Activated T-helper 1 cell treated with anti-CD3 and anti-CD28 coated beads, Interleukin-12 subunit alpha, Interleukin-12 subunit beta, Interleukin-2, Interleukin-4 antibody, amounts not matched to agents 30 ng/mL and 10 ng/mL and 1 ng/mL, durations not matched to agents 14 hours and 24 hours and 36 hours (primary cell): ENCODE measurements around the gene MST1R. TPM values are rescaled to one million over a fixed set of nuclear protein-coding genes. Genes with fewer than 3 reads are reported as not detected.
"Not testable (repeated sequence)": the region's sequence is repeated elsewhere in the genome, so short reads cannot be mapped to it uniquely, and the experiment has no call there.

Experiments
- DNase-seq: peaks from one replicate; pipeline ENCODE4 v3.0.0; 2021; ENCODE audit warnings: low spot score
- H3K27ac Mint-ChIP-seq: one replicate; pipeline ENCODE4 v1.8.0; 2021; ENCODE audit warnings: mild to moderate bottlenecking, mixed read lengths
- H3K27me3 Mint-ChIP-seq: one replicate; pipeline ENCODE4 v1.8.0; 2022; ENCODE audit warnings: mild to moderate bottlenecking, moderate library complexity, mixed read lengths; ENCODE audit not compliant: insufficient read depth
- H3K36me3 Mint-ChIP-seq: one replicate; pipeline ENCODE4 v1.8.0; 2021; ENCODE audit warnings: low read depth, mixed read lengths
- H3K4me1 Mint-ChIP-seq: one replicate; pipeline ENCODE4 v1.8.0; 2021; ENCODE audit warnings: low read depth, mixed read lengths
- H3K4me3 Mint-ChIP-seq: one replicate; pipeline ENCODE4 v1.8.0; 2021; ENCODE audit warnings: mild to moderate bottlenecking, moderate library complexity, mixed read lengths
- H3K9me3 Mint-ChIP-seq: one replicate; pipeline ENCODE4 v1.8.0; 2021; ENCODE audit warnings: mixed read lengths
- intact Hi-C: fragments of 100-400 bp; cut with micrococcal nuclease; formaldehyde crosslinking; loops from one replicate; pipeline ENCODE4 v1.15.1; 2024
- total RNA-seq: library from RNA; stranded (reverse); gene quantifications from 2 replicates; pipeline ENCODE4 v1.2.3, GENCODE V29; 2022

MST1R gene
- total RNA-seq, 1 donor from 2014 or later = 1.6 TPM

DNA sequence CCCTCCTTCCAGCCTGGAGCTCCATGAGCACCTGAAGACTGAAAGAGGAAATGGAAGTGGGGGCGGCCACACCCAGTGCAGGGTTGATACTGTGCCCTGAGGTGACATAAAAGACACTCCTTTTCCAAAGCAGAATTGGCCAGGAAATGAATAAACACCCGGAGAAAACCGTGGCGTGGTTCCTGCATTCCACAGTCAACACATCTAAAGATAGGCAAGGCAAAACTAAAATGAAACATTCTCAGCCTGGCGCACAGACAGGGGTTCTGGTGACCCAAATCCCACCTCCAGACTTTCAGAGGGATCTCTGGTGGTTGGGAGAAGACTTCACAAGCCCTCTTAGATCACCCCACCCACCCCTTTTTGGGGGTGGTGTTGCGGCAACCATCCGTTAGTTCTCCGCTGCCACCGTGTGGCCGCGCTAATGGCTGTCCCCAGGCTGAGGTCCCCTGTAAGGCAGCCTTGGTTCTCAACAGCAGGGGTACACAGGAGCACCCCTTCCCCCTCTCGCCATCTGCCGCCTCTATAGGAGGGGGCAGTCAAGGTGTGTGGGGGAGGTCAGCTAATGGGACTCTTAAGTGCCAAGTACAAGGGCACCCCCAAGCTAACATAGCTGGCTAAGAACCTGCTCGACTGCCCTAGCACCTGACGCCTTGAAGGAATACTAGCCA, 2.5 kb upstream of the MST1R start:
- intact Hi-C loops = loop anchor here (1.0 kb wide), 3 partner anchors 34 to 203 kb away; partner anchors contain the start of gene RBM6
- Mint-ChIP-seq H3K4me3 (peak overlapping the region; percentile 16), H3K36me3 (peaks cover 8% of the 10 kb centered on the region), H3K4me1 (peaks cover 32% of the 10 kb centered on the region), H3K27ac (peak overlapping the region; percentile 57), H3K9me3 (no peaks in the 10 kb centered on the region), H3K27me3 (no peaks in the 10 kb centered on the region)
- DNase-seq = peak; percentile 29

DNA sequence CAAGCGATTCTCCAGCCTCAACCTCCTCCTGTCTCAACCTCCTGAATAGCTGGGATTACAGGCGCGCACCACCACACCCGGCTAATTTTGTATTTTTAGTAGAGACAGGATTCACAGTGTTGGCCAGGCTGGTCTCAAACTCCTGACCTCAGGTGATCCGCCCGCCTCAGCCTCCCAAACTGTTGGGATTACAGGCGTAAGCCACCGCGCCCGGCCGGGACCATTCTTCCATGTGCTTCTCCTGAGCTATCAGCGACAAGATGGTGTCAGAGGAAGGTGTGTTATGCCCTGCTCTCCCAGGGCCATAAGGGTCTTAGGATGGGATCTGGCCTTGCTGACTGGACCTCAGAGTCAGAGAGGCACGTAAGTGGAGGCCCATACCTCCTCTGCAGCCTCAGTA, 775 bp upstream of the MST1R start:
- H3K36me3 Mint-ChIP-seq = not testable (repeated sequence)
- H3K4me3 Mint-ChIP-seq = peak overlapping the region; percentile 86
- intact Hi-C loops = loop anchor here (5.0 kb wide), 2 partner anchors 117 to 367 kb away; partner anchors contain the start of gene IP6K1

DNA sequence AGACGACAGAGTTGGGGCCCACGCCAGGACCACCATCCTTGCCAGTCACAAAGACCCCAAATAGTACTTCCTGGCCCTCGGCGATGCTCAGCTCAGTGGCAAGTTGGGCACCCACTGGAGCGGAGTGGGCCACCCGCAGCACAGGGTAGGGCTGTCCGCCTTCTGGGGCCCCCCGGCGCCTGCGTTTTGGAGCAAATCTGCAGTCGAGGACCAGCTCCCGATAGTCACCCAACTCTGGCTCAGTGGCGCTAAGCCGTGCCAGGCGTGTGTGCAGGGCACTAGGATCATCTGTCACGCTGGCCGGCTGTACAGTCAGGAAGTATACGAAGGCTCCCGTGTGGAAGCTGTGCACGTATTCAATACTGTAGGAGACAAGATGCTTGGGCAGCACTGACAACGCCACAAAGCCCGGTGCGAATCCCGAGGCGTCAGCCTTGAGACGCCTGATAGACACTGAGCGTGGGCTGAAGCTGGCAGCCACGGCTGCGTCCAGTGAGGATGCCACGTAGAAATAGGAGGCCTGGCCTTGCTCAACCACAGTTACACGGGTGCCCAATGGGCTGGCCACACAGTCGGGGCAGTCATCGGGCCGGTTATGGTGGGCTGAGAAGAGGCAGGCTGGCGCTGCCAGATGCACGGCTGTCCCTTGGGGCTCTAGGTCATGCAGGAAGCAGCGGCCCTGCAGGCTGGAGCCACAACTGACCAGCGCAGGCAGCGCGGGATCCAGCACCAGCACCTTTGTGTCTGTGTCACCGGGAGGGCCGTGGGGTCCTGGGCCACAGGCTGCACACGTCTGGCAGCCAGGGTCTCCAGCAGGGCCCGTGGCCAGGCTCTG, 945 bp downstream of the MST1R start:
- no peak for DNase-seq
- intact Hi-C loops = loop anchor here (1.0 to 5.0 kb wide), 5 partner anchors 27 to 397 kb away; partner anchors contain the start of genes HYAL3, IP6K1, MON1A and NAA80
- Mint-ChIP-seq H3K27me3 (no peaks in the 10 kb centered on the region), H3K36me3 (peaks cover 2% of the 10 kb centered on the region), H3K4me3 (no peak overlapping the region), H3K9me3 (no peaks in the 10 kb centered on the region), H3K27ac (no peak overlapping the region), H3K4me1 (peaks cover 32% of the 10 kb centered on the region)

More for the DNA sequence above, 775 bp upstream of the MST1R start:
- not testable (repeated sequence) for H3K27ac Mint-ChIP-seq, H3K27me3 Mint-ChIP-seq, DNase-seq, H3K9me3 Mint-ChIP-seq
- peaks cover 32% of the 10 kb centered on the region for H3K4me1 Mint-ChIP-seq

DNA sequence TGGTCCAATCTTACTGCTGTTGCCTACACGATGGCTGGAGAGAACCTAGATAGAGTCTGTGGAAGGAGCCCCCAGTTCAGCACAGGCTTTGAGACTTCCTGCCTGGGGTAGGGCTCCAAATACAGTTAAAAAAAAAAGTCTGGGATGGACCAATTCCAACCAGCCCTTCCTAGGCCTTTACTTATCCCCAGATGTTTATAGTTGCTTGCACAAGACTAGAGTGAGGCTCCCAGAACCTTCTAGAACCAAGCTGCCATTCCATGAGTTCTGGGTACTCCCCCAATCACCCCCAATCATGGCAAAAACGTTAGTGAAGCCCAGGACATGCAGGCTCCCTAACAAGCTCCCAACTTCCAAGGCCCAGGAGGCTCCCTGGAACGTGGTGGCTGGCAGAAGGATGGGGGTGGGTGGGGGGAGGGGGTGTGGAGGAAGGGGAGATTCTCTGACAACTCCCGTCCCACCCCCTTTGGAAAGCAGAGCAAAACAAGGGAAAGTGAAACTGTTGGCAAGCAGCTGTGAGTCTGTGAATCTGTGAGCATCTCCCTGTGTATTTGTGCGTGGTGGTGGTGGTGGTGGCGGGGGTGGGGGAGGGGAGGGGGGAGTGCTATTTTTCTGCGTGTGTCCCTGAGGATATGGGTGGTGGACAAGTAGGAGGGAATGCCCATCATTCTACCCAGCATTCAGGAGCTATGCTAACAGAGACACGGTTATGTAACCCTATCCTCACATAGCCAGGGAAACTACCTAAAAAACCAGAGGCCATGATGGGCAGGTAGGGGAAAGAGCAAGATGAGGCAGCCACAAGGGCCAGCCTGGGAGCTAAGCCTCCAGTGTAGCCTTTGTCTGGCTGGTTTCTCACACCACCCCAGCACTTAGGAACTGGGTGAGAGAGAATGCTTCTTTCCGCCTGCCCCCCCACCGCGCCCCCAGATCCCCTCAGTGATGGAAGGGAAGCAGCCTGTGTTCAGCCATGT, 2.0 kb downstream of the MST1R start:
- H3K36me3 Mint-ChIP-seq = peaks cover 2% of the 10 kb centered on the region
- no peaks in the 10 kb centered on the region for H3K27me3 Mint-ChIP-seq
- intact Hi-C loops = loop anchor here (5.0 kb wide), 2 partner anchors 114 to 364 kb away; partner anchors contain the start of gene IP6K1
- no peaks in the 10 kb centered on the region for H3K9me3 Mint-ChIP-seq
- no peak overlapping the region for H3K27ac Mint-ChIP-seq
- DNase-seq = no peak
- no peak overlapping the region for H3K4me3 Mint-ChIP-seq
- H3K4me1 Mint-ChIP-seq = peaks cover 24% of the 10 kb centered on the region

DNA sequence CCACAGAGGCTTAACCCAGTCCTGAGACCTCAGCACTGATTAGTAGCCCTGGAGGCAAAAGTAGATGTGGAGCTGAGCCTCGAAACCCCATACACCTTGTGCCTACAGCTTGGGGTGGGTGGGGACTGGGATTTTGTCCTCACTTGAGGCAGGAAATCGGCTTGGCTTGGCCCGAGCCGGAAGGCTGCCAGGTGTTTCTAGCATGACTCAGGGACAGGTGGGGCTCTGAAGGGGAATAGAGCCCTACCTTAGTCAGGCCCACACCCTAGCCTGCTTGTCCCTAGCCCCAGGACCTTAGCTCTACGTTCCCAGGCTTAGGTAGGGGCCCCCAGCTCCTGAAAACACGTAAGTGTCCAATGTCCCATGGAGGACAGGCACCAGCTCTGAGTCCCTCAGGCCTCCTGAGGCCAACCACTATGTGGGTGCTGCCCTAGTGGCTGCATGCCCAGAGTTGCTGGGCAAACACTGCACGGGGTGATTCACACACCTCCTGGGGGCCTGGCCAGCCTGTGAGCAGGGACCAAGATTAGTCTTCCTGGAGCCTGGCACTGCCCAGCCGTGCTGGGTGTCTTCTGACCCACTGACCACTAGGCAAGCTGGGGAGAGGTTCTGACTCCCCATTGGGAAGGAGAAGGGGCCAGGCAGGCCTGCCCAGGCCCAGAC, 3.1 kb downstream of the MST1R start:
- no peaks in the 10 kb centered on the region for H3K27me3 Mint-ChIP-seq
- no peaks in the 10 kb centered on the region for H3K9me3 Mint-ChIP-seq
- H3K36me3 Mint-ChIP-seq = peaks cover 2% of the 10 kb centered on the region
- no peak overlapping the region for H3K27ac Mint-ChIP-seq
- DNase-seq = no peak
- H3K4me1 Mint-ChIP-seq = peaks cover 14% of the 10 kb centered on the region
- intact Hi-C loops = loop anchor here (5.0 kb wide), 2 partner anchors 113 to 363 kb away; partner anchors contain the start of gene IP6K1
- H3K4me3 Mint-ChIP-seq = no peak overlapping the region

DNA sequence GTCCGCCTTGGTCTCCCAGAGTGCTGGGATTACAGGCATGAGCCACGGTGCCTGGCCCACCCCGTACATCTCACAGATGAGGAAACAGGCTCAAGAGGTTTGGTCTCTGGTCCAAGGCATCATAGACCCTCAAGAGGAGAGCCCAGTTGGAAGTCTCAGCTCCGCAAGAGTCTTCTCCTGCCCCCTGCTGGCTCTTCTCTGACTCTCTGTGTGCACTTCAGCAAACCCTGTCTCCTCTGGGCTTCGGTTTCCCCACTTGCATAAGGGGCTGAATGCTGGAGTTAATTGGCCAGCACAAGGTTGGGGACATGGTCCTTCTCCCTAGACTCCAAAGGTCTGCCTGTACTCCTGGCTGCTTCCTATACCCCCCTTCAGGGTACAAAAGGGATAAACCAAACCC, 3.9 kb downstream of the MST1R start:
- intact Hi-C loops = loop anchor here (5.0 kb wide), 2 partner anchors 113 to 363 kb away; partner anchors contain the start of gene IP6K1
- no peak overlapping the region for H3K27ac Mint-ChIP-seq
- no peak for DNase-seq
- H3K27me3 Mint-ChIP-seq = no peaks in the 10 kb centered on the region
- H3K4me1 Mint-ChIP-seq = peaks cover 8% of the 10 kb centered on the region
- no peak overlapping the region for H3K4me3 Mint-ChIP-seq
- H3K9me3 Mint-ChIP-seq = no peaks in the 10 kb centered on the region
- peaks cover 2% of the 10 kb centered on the region for H3K36me3 Mint-ChIP-seq

DNA sequence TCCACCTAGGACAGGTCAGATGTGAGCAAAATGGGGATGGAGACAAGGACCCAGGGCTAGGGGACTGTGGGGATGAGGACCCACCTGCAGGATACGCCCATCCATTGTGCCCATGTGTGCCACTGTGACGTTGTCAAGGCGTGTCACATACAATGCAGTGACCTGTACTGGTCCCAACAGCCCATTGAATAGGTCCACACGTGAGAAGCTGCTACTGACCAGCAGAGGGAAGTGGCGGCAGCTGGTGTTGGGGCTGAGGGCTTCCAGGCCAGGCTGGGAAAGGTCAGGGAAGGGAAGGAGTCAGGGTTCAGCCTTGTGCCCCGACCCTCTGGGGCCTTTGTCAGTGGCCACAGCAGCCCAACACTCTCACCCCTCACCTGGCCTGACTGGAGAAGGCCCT, 4.7 kb downstream of the MST1R start:
- Mint-ChIP-seq H3K27ac (no peak overlapping the region), H3K4me3 (no peak overlapping the region), H3K9me3 (no peaks in the 10 kb centered on the region), H3K4me1 (peaks cover 3% of the 10 kb centered on the region), H3K27me3 (no peaks in the 10 kb centered on the region), H3K36me3 (peaks cover 1% of the 10 kb centered on the region)
- intact Hi-C loops = no loop called here
- DNase-seq = no peak

DNA sequence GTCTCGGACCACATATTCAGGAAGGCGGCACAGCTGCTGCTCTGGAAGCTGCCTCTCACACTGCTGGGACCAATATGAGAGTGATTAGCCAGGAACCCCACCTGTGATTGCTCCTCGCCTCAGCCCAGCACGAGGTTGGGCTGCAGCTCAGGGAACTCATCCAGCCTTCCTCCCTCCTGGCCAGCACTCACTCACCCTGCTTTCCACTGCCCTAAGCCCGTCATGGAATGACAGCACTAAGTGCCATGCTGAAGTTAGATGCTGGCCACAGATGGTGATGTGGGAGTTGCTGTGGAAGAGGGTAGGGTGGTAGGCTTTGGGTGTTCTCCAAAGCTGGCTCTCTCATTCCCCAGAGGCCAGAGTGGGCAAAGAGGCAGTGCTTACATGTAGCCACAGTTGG, 7.3 kb downstream of the MST1R start:
- no peaks in the 10 kb centered on the region for H3K4me1 Mint-ChIP-seq
- DNase-seq = no peak
- no peak overlapping the region for H3K27ac Mint-ChIP-seq
- no peak overlapping the region for H3K4me3 Mint-ChIP-seq
- H3K9me3 Mint-ChIP-seq = no peaks in the 10 kb centered on the region
- H3K36me3 Mint-ChIP-seq = no peaks in the 10 kb centered on the region
- no peaks in the 10 kb centered on the region for H3K27me3 Mint-ChIP-seq
- intact Hi-C loops = no loop called here

DNA sequence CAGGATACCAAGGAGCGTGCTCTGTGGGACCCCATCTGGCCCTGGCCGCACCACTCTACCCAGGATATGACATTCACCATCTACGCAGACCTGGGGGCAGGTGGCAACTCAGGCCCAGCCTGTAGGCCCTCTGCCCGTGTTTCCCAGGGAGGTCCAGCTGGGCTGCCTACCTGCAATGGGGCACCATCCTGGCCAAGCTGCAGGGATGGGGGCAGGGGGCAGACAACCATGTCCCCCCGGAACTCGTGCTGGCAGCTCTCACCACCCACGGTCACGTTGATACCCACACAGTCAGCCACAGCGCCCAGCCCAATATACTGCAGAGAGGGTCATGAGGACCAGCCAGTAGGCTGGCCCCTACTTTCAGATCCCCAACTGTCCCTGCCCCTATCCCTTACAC, 7.9 kb downstream of the MST1R start:
- no peak for DNase-seq
- H3K9me3 Mint-ChIP-seq = no peaks in the 10 kb centered on the region
- no peaks in the 10 kb centered on the region for H3K27me3 Mint-ChIP-seq
- no peaks in the 10 kb centered on the region for H3K36me3 Mint-ChIP-seq
- no peak overlapping the region for H3K27ac Mint-ChIP-seq
- H3K4me1 Mint-ChIP-seq = no peaks in the 10 kb centered on the region
- intact Hi-C loops = no loop called here
- H3K4me3 Mint-ChIP-seq = no peak overlapping the region

DNA sequence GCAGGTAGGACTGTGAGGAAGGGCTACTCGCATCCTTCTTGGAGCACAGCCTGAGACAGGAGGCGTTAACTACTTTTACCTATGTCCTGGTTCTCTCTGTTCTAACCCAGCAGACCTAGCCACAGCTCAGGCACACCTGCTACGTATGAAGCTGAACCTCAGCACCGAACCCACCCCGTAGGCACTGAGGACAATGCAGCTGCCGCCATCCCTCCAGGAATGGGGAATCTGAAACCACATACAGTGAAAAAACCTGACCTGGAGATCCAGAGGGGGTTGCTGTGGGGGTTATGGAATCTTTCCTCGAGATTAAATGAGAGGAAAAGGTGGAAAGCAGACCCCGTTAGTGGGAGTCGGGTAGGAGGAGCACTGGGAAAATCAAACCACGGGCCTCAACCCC, 14.4 kb downstream of the MST1R start:
- no peaks in the 10 kb centered on the region for H3K36me3 Mint-ChIP-seq
- H3K9me3 Mint-ChIP-seq = no peaks in the 10 kb centered on the region
- no peak for DNase-seq
- H3K27me3 Mint-ChIP-seq = no peaks in the 10 kb centered on the region
- no peaks in the 10 kb centered on the region for H3K4me1 Mint-ChIP-seq
- intact Hi-C loops = no loop called here
- no peak overlapping the region for H3K27ac Mint-ChIP-seq
- H3K4me3 Mint-ChIP-seq = no peak overlapping the region

DNA sequence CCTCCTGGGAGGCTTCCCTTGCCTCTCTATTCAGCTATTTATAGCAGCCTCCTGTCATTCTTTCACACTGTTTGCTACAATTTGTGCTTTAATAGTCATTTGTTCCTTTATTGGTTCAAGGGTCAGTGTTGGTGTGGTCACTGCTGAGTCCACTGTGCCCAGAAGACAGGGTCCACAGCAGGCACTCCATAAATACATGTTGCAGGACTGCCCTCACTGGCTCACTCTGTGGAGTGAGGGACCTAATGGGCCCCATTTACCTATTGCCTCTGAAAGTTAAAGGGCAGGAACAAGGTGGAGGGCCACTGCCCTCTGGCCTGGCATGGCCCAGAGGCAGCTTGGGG, 16.8 kb downstream of the MST1R start:
- Mint-ChIP-seq H3K4me3 (no peak overlapping the region), H3K9me3 (no peaks in the 10 kb centered on the region), H3K36me3 (no peaks in the 10 kb centered on the region), H3K4me1 (no peaks in the 10 kb centered on the region), H3K27me3 (peaks cover 3% of the 10 kb centered on the region), H3K27ac (no peak overlapping the region)
- intact Hi-C loops = no loop called here
- no peak for DNase-seq

DNA sequence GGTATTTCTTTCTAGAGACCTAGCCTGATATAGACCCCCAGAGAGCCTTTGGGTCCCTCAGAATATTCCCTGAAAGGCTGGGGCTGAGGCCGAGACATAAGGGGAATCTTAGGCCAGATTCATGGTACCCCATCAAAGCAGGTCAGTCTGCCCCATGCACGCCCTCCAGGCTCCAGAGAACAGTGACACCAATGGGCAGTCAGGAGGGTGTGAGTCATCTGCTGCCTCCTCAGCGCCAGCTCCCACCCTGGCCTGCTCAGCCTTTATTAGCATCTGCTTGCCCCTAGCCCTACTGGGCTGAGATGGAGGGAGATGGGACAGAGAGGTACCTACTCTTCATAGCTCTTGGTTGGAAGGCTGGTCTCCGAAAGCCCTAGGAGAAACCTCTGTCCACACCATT, 19.7 kb downstream of the MST1R start:
- DNase-seq = no peak
- Mint-ChIP-seq H3K27ac (no peak overlapping the region), H3K4me1 (no peaks in the 10 kb centered on the region), H3K9me3 (no peaks in the 10 kb centered on the region), H3K27me3 (peaks cover 5% of the 10 kb centered on the region), H3K36me3 (no peaks in the 10 kb centered on the region), H3K4me3 (no peak overlapping the region)
- intact Hi-C loops = no loop called here
